ENCODE results near the gene ST3GAL4. TPM values are rescaled to one million over a fixed set of nuclear protein-coding genes. Genes with fewer than 3 reads are reported as not detected.

The ST3GAL4 gene
- polyA plus RNA-seq, 1 of the 3 experiments (the other 2 are of a cell fraction): 32.0 TPM

GRCh38 chr11:126426820-126427749, 71.6 kb downstream of the ST3GAL4 start:
- no peak overlapping the region for H3K27ac ChIP-seq (ENCODE audit: low read depth in 2 of 2, low read length in 1 of 2)
- H4K20me1 ChIP-seq (ENCODE audit: insufficient read depth): no peaks in the 10 kb centered on the region
- H3K27me3 ChIP-seq (ENCODE audit: insufficient read depth): no peaks in the 10 kb centered on the region
- ChIA-PET CTCF (interaction anchor here (0.6 to 1.2 kb wide), 2 partner anchors 16 to 1475 kb away, joined by 3 to 4 read pairs; no protein-coding TSS in a partner anchor), POLR2A (interaction anchor here (0.7 kb wide), 1 partner anchor 15 kb away, joined by 3 read pairs; no protein-coding TSS in a partner anchor)
- peaks cover 0 to 2% of the 10 kb centered on the region in 2 experiments for H3K36me3 ChIP-seq (replicated peaks in 1 of 2; ENCODE audit: control insufficient read depth in 1 of 2, insufficient read depth in 2 of 2, low read length in 1 of 2)
- peaks cover 0 to 9% of the 10 kb centered on the region in 2 experiments; a peak in 3 of 4 replicates for H3K4me1 ChIP-seq (ENCODE audit: control insufficient read depth in 1 of 2, insufficient read depth in 2 of 2, low read depth in 1 of 2, low read length in 1 of 2)
- H3K79me2 ChIP-seq (ENCODE audit: insufficient read depth): no peaks in the 10 kb centered on the region
- no peak overlapping the region for H3K9ac ChIP-seq
- no peaks in the 10 kb centered on the region for H3K9me2 ChIP-seq
- no peak for DNase-seq
- H2AFZ ChIP-seq (ENCODE audit: low read depth): no peak overlapping the region
- 92% methylated on average over 14 of the region's 14 CpGs for WGBS (ENCODE audit: low lambda C conversion rate)
- no peak overlapping the region for H3K4me2 ChIP-seq
- no peaks in the 10 kb centered on the region for H3K9me3 ChIP-seq
- no peaks in the 10 kb centered on the region for H3F3A ChIP-seq (replicated peaks; ENCODE audit: insufficient read depth)
- TF ChIP-seq FOXJ3 (CRISPR knock-in tag; IDR thresholded peaks at IDR 0.05) (no peak), FOXM1 (IDR thresholded peaks at IDR 0.05; ENCODE audit: low read depth) (no peak)
- H3K4me3 ChIP-seq (ENCODE audit: low read depth in 2 of 2, low read length in 1 of 2): no peak overlapping the region

- Histone ChIP-seq H3K27ac (ENCODE audit: low read depth in 2 of 2, low read length in 1 of 2) (peak overlapping the region in 1 of 2 experiments; percentile 79; a peak in 2 of 4 replicates), H3K9me3 (no peaks in the 10 kb centered on the region), H3F3A (replicated peaks; ENCODE audit: insufficient read depth) (no peaks in the 10 kb centered on the region), H4K20me1 (ENCODE audit: insufficient read depth) (no peaks in the 10 kb centered on the region), H3K4me1 (ENCODE audit: control insufficient read depth in 1 of 2, insufficient read depth in 2 of 2, low read depth in 1 of 2, low read length in 1 of 2) (peaks cover 0 to 14% of the 10 kb centered on the region in 2 experiments; a peak in 3 of 4 replicates), H3K27me3 (ENCODE audit: insufficient read depth) (no peaks in the 10 kb centered on the region), H3K9ac (no peak overlapping the region), H3K4me2 (no peak overlapping the region; the same call in 1 of the 2 replicates), H2AFZ (ENCODE audit: low read depth) (peak overlapping the region; percentile 85), H3K9me2 (no peaks in the 10 kb centered on the region), H3K36me3 (replicated peaks in 1 of 2; ENCODE audit: control insufficient read depth in 1 of 2, insufficient read depth in 2 of 2, low read length in 1 of 2) (no peaks in the 10 kb centered on the region), H3K4me3 (ENCODE audit: low read depth in 2 of 2, low read length in 1 of 2) (no peak overlapping the region), H3K79me2 (ENCODE audit: insufficient read depth) (no peaks in the 10 kb centered on the region)
- 93% methylated on average over 10 of the region's 10 CpGs for WGBS (ENCODE audit: low lambda C conversion rate)
- ChIA-PET CTCF (interaction anchor here (0.9 to 8.3 kb wide), 7 partner anchors 10 to 1591 kb away, joined by 3 to 41 read pairs (median 4); no protein-coding TSS in a partner anchor), POLR2A (no interaction called here)
- no peak for DNase-seq
- TF ChIP-seq JUND (IDR thresholded peaks at IDR 0.05): no peak
- peak; percentile 19; the same call in 1 of the 2 replicates for TF ChIP-seq TCF12 (IDR thresholded peaks at IDR 0.05)
- TF ChIP-seq TAF1 (IDR thresholded peaks at IDR 0.05; ENCODE audit: borderline replicate concordance, low read depth, low read length): no peak
Measured at GRCh38 chr11:126430581-126431335, 75.3 kb downstream of the ST3GAL4 start.

GRCh38 chr11:126431401-126432064, 76.0 kb downstream of the ST3GAL4 start:
- no peaks in the 10 kb centered on the region for H4K20me1 ChIP-seq (ENCODE audit: insufficient read depth)
- H3F3A ChIP-seq (replicated peaks; ENCODE audit: insufficient read depth): no peaks in the 10 kb centered on the region
- H3K4me2 ChIP-seq: peak overlapping the region; percentile 54
- peak overlapping the region; percentile 64 for H3K9ac ChIP-seq
- no peaks in the 10 kb centered on the region for H3K9me3 ChIP-seq
- CTCF ChIA-PET: interaction anchor here (0.9 to 8.3 kb wide), 6 partner anchors 9 to 1591 kb away, joined by 3 to 41 read pairs (median 8); no protein-coding TSS in a partner anchor
- no peaks in the 10 kb centered on the region for H3K9me2 ChIP-seq
- H3K36me3 ChIP-seq (replicated peaks in 1 of 2; ENCODE audit: control insufficient read depth in 1 of 2, insufficient read depth in 2 of 2, low read length in 1 of 2): no peaks in the 10 kb centered on the region
- no peaks in the 10 kb centered on the region for H3K79me2 ChIP-seq (ENCODE audit: insufficient read depth)
- 61% methylated on average over 15 of the region's 23 CpGs for WGBS (ENCODE audit: low lambda C conversion rate)
- H2AFZ ChIP-seq (ENCODE audit: low read depth): peak overlapping the region; percentile 85
- POLR2A ChIA-PET: no interaction called here
- DNase-seq: no peak
- no peak overlapping the region for H3K4me3 ChIP-seq (ENCODE audit: low read depth in 2 of 2, low read length in 1 of 2)
- peak overlapping the region; percentile 40 to 79; a peak in 3 of 4 replicates for H3K27ac ChIP-seq (ENCODE audit: low read depth in 2 of 2, low read length in 1 of 2)
- H3K4me1 ChIP-seq (ENCODE audit: control insufficient read depth in 1 of 2, insufficient read depth in 2 of 2, low read depth in 1 of 2, low read length in 1 of 2): peaks cover 0 to 14% of the 10 kb centered on the region in 2 experiments; a peak in 3 of 4 replicates
- H3K27me3 ChIP-seq (ENCODE audit: insufficient read depth): no peaks in the 10 kb centered on the region
- TF ChIP-seq RXRA (IDR thresholded peaks at IDR 0.05; ENCODE audit: borderline replicate concordance, low read depth): no peak
- TF ChIP-seq MAX (IDR thresholded peaks at IDR 0.05; ENCODE audit: low read depth): peak; percentile 49
- TF ChIP-seq FOSL2 (IDR thresholded peaks at IDR 0.05; ENCODE audit: borderline replicate concordance, low read depth): peak; percentile 84; the same call in 1 of the 2 replicates
- no peak for TF ChIP-seq REST (IDR thresholded peaks at IDR 0.05; ENCODE audit: low read depth, low read length)
- no peak for TF ChIP-seq CTCF (IDR thresholded peaks at IDR 0.05)
- peak; percentile 71; the same call in 1 of the 2 replicates for TF ChIP-seq TCF12 (IDR thresholded peaks at IDR 0.05)
- peak; percentile 88 for TF ChIP-seq FOXM1 (IDR thresholded peaks at IDR 0.05; ENCODE audit: low read depth)
